K562 (cell line): ENCODE data around the gene OTUD5. TPM values are rescaled to one million over a fixed set of nuclear protein-coding genes. Genes with fewer than 3 reads are reported as not detected.

Experiments used
- ASH1L ChIP-seq: fragments of 450-650 bp; IDR thresholded peaks from 2 replicates; pipeline ENCODE4 v1.6.1; 2018; ENCODE audit warnings: borderline replicate concordance, mild to moderate bottlenecking, low read depth; ENCODE audit not compliant: partially characterized antibody
- CBX2 ChIP-seq: fragments of 200-600 bp; sonication (generic); IDR thresholded peaks from one replicate; pipeline ENCODE4 v1.6.1; 2012; ENCODE audit warnings: mild to moderate bottlenecking, low read length, inconsistent platforms; ENCODE audit not compliant: insufficient read depth, poor library complexity, severe bottlenecking
- FOXJ3 ChIP-seq: sonication (generic); formaldehyde crosslinking; IDR thresholded peaks from 2 replicates; pipeline ENCODE4 v1.4.0; 2020; ENCODE audit warnings: mild to moderate bottlenecking, missing genetic modification reagents
- KLF6 ChIP-seq: fragments of 250-450 bp; sonication (Bioruptor Pico); IDR thresholded peaks from 2 replicates; pipeline ENCODE4 v1.4.0; 2020; ENCODE audit warnings: mild to moderate bottlenecking, moderate library complexity, borderline replicate concordance
- MTA3 ChIP-seq: fragments of 450-650 bp; formaldehyde crosslinking; IDR thresholded peaks from 2 replicates; pipeline ENCODE4 v1.6.1; 2017; ENCODE audit warnings: mild to moderate bottlenecking, borderline replicate concordance
- NBN ChIP-seq: fragments of 450-650 bp; IDR thresholded peaks from 2 replicates; pipeline ENCODE4 v1.6.1; 2016; ENCODE audit warnings: low read depth, mild to moderate bottlenecking
- NFE2 ChIP-seq: IDR thresholded peaks from 2 replicates; pipeline ENCODE4 v1.6.1; 2014; ENCODE audit warnings: antibody characterized with exemption, low read depth
- NFXL1 ChIP-seq: fragments of 450-650 bp; formaldehyde crosslinking; IDR thresholded peaks from 2 replicates; pipeline ENCODE4 v1.4.0; 2021; ENCODE audit warnings: mild to moderate bottlenecking
- NR2C1 ChIP-seq, 2 experiments: fragments of 450-650 bp; IDR thresholded peaks; 2 replicates each; pipeline ENCODE4 v1.6.1; 2017; ENCODE audit warnings: mild to moderate bottlenecking in 2 of 2, antibody characterized with exemption in 1 of 2, inconsistent platforms in 1 of 2, missing compliant biosample characterization in 1 of 2, missing genetic modification characterization in 1 of 2
- PML ChIP-seq: IDR thresholded peaks from 2 replicates; pipeline ENCODE4 v1.6.1; 2012; ENCODE audit warnings: low read length, inconsistent platforms
- SAFB ChIP-seq: fragments of 200-400 bp; formaldehyde crosslinking; IDR thresholded peaks from 2 replicates; pipeline ENCODE4 v1.6.1; 2017; ENCODE audit warnings: low read depth, low read length, borderline replicate concordance
- SMAD4 ChIP-seq: fragments of 250-450 bp; sonication (Bioruptor Pico); conservative IDR thresholded peaks from 2 replicates; pipeline ENCODE4 v1.8.0; 2021; ENCODE audit warnings: inconsistent platforms, mild to moderate bottlenecking, moderate library complexity
- U2AF2 ChIP-seq: fragments of 200-400 bp; formaldehyde crosslinking; optimal IDR thresholded peaks from 2 replicates; pipeline ENCODE3; 2017; ENCODE audit warnings: low read depth, mild to moderate bottlenecking, low read length
- ZEB2 ChIP-seq: fragments of 450-650 bp; IDR thresholded peaks from 2 replicates; pipeline ENCODE4 v1.6.1; 2016
- ZNF24 ChIP-seq: fragments of 450-650 bp; IDR thresholded peaks from 2 replicates; pipeline ENCODE4 v1.6.1; 2016
- polyA plus RNA-seq, 8 experiments: library from polyadenylated mRNA; depleted of rRNA in 4 of 8; stranded (reverse) in 5 of 8; unstranded in 3 of 8; fragments of >200 nt; fragmentation: Nextera tagmentation in 2 of 8; fragmentation: Illumina TruSeq in 1 of 8; extraction: Ambion mirVana in 2 of 8; extraction: Trizol in 1 of 8; gene quantifications; 2 replicates each; pipeline versions ENCODE4 v1.2.1 to v1.2.3, GENCODE V29; 2011 to 2014; ENCODE audit warnings: inconsistent platforms in 1 of 8, missing spikeins in 1 of 8
- total RNA-seq, 7 experiments: library from RNA; depleted of rRNA in 6 of 7; stranded (reverse); fragments of >200 nt in 6 of 7; fragmentation: Illumina TruSeq in 2 of 7; extraction: Trizol in 2 of 7; gene quantifications; 2 replicates each; pipeline versions ENCODE4 v1.2.1 to v1.2.3, GENCODE V29; 2011 to 2021; ENCODE audit warnings: low replicate concordance in 1 of 7
- TF ChIP-seq, protein P1 (sequence below): fragments of 250-450 bp; sonication (Bioruptor Pico); IDR thresholded peaks from 2 replicates; pipeline ENCODE4 v1.5.0; 2022; ENCODE audit warnings: mild to moderate bottlenecking
- TF ChIP-seq, protein P2 (sequence below): fragments of 150-350 bp; conservative IDR thresholded peaks from 2 replicates; pipeline ENCODE4 v1.6.1; 2014; ENCODE audit warnings: low read length
- TF ChIP-seq, protein P3 (sequence below): fragments of 250-450 bp; sonication (Bioruptor Pico); IDR thresholded peaks from 2 replicates; pipeline ENCODE4 v1.8.0; 2022; ENCODE audit warnings: inconsistent platforms
- TF ChIP-seq, protein P4 (sequence below): fragments of 250-450 bp; sonication (Bioruptor Pico); IDR thresholded peaks from 2 replicates; pipeline ENCODE4 v1.8.0; 2021; ENCODE audit warnings: mild to moderate bottlenecking, moderate library complexity

The OTUD5 gene
- total and polyA plus RNA-seq, 9 of the 15 experiments (the other 6 are each of a cell fraction or from before 2014, with no cell fraction given) = 3.6 to 102 (median 59.0) TPM

DNA sequence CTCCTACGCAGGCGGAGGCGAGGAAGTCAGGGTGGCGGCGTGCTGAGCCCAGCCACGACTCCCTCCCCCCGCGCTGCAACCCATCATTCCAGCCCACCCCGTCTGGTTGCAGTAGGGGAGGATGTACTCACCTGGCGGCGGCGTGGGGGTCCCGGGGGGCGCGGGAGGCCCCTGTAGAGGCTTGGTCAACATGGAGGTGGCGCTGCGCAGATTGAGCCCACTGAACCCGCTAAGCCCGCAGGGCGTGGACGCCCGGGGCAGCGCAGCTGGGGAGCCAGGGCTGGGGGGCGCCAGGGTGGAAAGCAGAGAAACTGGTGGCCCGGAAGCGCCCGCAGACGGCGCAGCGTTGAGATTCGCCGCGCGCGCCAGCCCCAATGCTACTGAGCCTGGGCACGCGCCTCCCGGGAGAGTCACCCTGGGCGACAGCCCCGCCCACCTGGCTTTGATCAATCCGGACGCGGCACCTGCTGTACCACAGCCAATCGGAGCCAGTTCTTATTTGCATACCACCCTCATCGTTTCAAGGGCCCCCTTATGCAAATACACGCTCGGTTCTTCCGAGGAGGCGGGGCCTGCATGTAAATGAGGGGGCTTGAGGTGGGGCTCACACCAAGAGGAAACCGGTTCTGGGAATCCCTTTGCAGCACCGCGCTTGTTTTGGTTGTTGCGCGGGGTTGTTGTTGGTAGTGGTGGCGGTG lies 38.6 kb downstream of the OTUD5 start, which contains the start of gene PIM2 (continued):
- TF ChIP-seq, protein P1, sequence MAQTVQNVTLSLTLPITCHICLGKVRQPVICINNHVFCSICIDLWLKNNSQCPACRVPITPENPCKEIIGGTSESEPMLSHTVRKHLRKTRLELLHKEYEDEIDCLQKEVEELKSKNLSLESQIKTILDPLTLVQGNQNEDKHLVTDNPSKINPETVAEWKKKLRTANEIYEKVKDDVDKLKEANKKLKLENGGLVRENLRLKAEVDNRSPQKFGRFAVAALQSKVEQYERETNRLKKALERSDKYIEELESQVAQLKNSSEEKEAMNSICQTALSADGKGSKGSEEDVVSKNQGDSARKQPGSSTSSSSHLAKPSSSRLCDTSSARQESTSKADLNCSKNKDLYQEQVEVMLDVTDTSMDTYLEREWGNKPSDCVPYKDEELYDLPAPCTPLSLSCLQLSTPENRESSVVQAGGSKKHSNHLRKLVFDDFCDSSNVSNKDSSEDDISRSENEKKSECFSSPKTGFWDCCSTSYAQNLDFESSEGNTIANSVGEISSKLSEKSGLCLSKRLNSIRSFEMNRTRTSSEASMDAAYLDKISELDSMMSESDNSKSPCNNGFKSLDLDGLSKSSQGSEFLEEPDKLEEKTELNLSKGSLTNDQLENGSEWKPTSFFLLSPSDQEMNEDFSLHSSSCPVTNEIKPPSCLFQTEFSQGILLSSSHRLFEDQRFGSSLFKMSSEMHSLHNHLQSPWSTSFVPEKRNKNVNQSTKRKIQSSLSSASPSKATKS (CRISPR knock-in tag) = no peak
- TF ChIP-seq ASH1L (no peak), ZEB2 (no peak), U2AF2 (no peak), CBX2 (no peak), KLF6 (CRISPR knock-in tag) (no peak), MTA3 (peak; percentile 70), PML (peak; percentile 31; the same call in 1 of the 2 replicates), SAFB (no peak), NFXL1 (CRISPR knock-in tag) (no peak), NR2C1 (IDR thresholded peaks at IDR 0.05) (no peak), NR2C1 (tag; IDR thresholded peaks at IDR 0.05) (no peak), SMAD4 (no peak), FOXJ3 (CRISPR knock-in tag) (no peak), ZNF24 (no peak), NBN (no peak), NFE2 (no peak)
- TF ChIP-seq, protein P2, sequence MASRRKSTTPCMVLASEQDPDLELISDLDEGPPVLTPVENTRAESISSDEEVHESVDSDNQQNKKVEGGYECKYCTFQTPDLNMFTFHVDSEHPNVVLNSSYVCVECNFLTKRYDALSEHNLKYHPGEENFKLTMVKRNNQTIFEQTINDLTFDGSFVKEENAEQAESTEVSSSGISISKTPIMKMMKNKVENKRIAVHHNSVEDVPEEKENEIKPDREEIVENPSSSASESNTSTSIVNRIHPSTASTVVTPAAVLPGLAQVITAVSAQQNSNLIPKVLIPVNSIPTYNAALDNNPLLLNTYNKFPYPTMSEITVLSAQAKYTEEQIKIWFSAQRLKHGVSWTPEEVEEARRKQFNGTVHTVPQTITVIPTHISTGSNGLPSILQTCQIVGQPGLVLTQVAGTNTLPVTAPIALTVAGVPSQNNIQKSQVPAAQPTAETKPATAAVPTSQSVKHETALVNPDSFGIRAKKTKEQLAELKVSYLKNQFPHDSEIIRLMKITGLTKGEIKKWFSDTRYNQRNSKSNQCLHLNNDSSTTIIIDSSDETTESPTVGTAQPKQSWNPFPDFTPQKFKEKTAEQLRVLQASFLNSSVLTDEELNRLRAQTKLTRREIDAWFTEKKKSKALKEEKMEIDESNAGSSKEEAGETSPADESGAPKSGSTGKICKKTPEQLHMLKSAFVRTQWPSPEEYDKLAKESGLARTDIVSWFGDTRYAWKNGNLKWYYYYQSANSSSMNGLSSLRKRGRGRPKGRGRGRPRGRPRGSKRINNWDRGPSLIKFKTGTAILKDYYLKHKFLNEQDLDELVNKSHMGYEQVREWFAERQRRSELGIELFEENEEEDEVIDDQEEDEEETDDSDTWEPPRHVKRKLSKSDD = no peak
- TF ChIP-seq, protein P3, sequence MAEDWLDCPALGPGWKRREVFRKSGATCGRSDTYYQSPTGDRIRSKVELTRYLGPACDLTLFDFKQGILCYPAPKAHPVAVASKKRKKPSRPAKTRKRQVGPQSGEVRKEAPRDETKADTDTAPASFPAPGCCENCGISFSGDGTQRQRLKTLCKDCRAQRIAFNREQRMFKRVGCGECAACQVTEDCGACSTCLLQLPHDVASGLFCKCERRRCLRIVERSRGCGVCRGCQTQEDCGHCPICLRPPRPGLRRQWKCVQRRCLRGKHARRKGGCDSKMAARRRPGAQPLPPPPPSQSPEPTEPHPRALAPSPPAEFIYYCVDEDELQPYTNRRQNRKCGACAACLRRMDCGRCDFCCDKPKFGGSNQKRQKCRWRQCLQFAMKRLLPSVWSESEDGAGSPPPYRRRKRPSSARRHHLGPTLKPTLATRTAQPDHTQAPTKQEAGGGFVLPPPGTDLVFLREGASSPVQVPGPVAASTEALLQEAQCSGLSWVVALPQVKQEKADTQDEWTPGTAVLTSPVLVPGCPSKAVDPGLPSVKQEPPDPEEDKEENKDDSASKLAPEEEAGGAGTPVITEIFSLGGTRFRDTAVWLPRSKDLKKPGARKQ (CRISPR knock-in tag) = no peak
- TF ChIP-seq, protein P4, sequence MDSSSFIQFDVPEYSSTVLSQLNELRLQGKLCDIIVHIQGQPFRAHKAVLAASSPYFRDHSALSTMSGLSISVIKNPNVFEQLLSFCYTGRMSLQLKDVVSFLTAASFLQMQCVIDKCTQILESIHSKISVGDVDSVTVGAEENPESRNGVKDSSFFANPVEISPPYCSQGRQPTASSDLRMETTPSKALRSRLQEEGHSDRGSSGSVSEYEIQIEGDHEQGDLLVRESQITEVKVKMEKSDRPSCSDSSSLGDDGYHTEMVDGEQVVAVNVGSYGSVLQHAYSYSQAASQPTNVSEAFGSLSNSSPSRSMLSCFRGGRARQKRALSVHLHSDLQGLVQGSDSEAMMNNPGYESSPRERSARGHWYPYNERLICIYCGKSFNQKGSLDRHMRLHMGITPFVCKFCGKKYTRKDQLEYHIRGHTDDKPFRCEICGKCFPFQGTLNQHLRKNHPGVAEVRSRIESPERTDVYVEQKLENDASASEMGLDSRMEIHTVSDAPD (CRISPR knock-in tag) = no peak
